ENCODE measurements around the gene TGFBRAP1.

- TF ChIP-seq CTCF (conservative IDR thresholded peaks at IDR 0.05) (no peak), ZFX (IDR thresholded peaks at IDR 0.05) (no peak)
Observed at GRCh38 chr2:105317937-105318336, 11.6 kb downstream of the TGFBRAP1 start.

Measured in C4-2B (cell line).